ENCODE data around the gene USP7. TPM values are rescaled to one million over a fixed set of nuclear protein-coding genes. Genes with fewer than 3 reads are reported as not detected.

The USP7 gene
- polyA plus RNA-seq, 3 donors = 2.4 to 31.7 (median 4.1) TPM

DNA sequence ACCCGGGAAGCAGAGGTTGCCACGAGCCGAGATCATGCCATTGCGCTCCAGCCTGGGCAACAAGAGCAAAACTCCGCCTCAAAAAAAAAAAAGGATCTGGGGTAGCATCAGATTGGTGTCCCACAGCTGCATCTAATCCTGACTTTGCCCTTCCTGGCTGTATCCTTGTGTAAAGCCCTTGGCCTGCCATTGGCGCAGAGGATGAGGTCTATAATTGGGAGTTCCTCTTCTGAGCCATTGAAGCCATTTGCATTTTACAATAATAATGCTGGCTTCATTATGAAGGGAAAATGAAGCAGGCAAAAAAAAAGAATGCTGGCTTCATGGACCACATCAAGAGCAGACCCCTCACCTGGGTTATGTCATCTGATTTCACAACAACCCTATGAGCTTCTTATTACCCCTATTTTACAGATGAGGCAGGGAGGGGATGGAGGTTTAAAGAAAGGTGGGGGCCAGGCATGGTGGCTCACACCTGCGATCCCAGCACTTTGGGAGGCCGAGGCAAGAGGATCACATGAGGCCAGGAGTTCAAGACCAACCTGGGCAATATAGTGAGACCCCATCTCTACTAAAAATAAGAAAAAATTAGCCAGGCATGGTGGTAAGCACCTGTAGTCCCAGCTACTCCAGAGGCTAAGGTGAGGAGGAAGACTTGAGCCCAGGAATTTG, 82.7 kb downstream of the USP7 start:
- TF ChIP-seq, protein P1, sequence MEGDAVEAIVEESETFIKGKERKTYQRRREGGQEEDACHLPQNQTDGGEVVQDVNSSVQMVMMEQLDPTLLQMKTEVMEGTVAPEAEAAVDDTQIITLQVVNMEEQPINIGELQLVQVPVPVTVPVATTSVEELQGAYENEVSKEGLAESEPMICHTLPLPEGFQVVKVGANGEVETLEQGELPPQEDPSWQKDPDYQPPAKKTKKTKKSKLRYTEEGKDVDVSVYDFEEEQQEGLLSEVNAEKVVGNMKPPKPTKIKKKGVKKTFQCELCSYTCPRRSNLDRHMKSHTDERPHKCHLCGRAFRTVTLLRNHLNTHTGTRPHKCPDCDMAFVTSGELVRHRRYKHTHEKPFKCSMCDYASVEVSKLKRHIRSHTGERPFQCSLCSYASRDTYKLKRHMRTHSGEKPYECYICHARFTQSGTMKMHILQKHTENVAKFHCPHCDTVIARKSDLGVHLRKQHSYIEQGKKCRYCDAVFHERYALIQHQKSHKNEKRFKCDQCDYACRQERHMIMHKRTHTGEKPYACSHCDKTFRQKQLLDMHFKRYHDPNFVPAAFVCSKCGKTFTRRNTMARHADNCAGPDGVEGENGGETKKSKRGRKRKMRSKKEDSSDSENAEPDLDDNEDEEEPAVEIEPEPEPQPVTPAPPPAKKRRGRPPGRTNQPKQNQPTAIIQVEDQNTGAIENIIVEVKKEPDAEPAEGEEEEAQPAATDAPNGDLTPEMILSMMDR (IDR thresholded peaks at IDR 0.05) = no peak
- intact Hi-C loops (cut with micrococcal nuclease) = loop anchor here (2.0 to 10.0 kb wide), 2 partner anchors 220 to 246 kb away; no protein-coding TSS in a partner anchor

DNA sequence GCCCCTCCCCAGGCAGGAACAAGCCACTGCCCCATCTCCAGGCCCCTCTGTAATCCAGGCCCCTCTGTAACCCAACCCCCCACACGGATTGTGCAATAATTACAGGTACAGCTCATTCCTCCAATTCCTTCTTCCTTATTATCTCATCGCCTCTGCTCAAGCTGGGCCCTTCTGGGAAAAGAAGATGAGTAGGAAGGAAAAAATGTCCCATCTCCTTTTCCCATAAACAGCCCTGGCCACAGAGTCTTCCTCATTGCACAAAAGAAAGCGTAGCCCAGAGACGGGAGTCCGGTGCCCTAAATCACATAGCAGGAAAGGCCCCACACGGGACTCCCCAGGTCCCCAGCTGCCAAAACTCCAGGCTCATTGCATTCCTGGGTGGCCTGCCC, 85.2 kb downstream of the USP7 start:
- Histone ChIP-seq H3K4me3 (replicated peaks in 1 of 3; ENCODE audit: low read depth in 2 of 3, low read length in 3 of 3) (no peak overlapping the region), H3K27ac (ENCODE audit: low read depth in 1 of 2, low read length in 2 of 2) (no peak overlapping the region), H3K79me2 (ENCODE audit: insufficient read depth, low read length) (no peaks in the 10 kb centered on the region), H3K4me1 (ENCODE audit: control insufficient read depth in 1 of 2, insufficient read depth in 2 of 2, low read length in 2 of 2) (no peaks in the 10 kb centered on the region), H4K20me1 (ENCODE audit: insufficient read depth, low read length) (no peaks in the 10 kb centered on the region), H2AFZ (ENCODE audit: insufficient read depth, low read depth, low read length, poor library complexity, severe bottlenecking) (no peak overlapping the region), H3K4me2 (replicated peaks; ENCODE audit: extremely low read depth, low read length, poor library complexity, severe bottlenecking) (no peak overlapping the region), H3K9ac (ENCODE audit: insufficient read depth, low read length, poor library complexity, severe bottlenecking) (no peak overlapping the region), H3K36me3 (replicated peaks in 1 of 2; ENCODE audit: control insufficient read depth in 1 of 2, insufficient read depth in 2 of 2, low read length in 2 of 2) (no peaks in the 10 kb centered on the region), H3K27me3 (ENCODE audit: control insufficient read depth in 2 of 2, insufficient read depth in 2 of 2, low read length in 2 of 2) (no peaks in the 10 kb centered on the region), H3K9me3 (replicated peaks in 1 of 2; ENCODE audit: control insufficient read depth in 1 of 2, insufficient read depth in 1 of 2, low read length in 2 of 2) (no peaks in the 10 kb centered on the region)
- H3K36me3 Mint-ChIP-seq = no peaks in the 10 kb centered on the region
- no peak for DNase-seq
- H3K9me3 Mint-ChIP-seq = no peaks in the 10 kb centered on the region
- H3K27me3 Mint-ChIP-seq (ENCODE audit: low read depth in 3 of 3) = peaks cover 1 to 11% (median 6%) of the 10 kb centered on the region in 3 donors
- no peak overlapping the region for H3K4me3 Mint-ChIP-seq
- 60% methylated on average over 3 of the region's 6 CpGs for WGBS (ENCODE audit: insufficient coverage)
- H3K4me1 Mint-ChIP-seq = peaks cover 5% of the 10 kb centered on the region
- no peak overlapping the region for H3K27ac Mint-ChIP-seq
- TF ChIP-seq, protein P1 (IDR thresholded peaks at IDR 0.05) = no peak
- intact Hi-C loops (cut with micrococcal nuclease) = loop anchor here in 1 of 2 donors (2.0 kb wide), 1 partner anchor 312 kb away; no protein-coding TSS in a partner anchor

More for the DNA sequence above, 82.7 kb downstream of the USP7 start:
- Histone ChIP-seq H3K4me3 (replicated peaks in 1 of 3; ENCODE audit: low read depth in 2 of 3, low read length in 3 of 3) (no peak overlapping the region), H3K79me2 (ENCODE audit: insufficient read depth, low read length) (no peaks in the 10 kb centered on the region), H3K9me3 (replicated peaks in 1 of 2; ENCODE audit: control insufficient read depth in 1 of 2, insufficient read depth in 1 of 2, low read length in 2 of 2) (no peaks in the 10 kb centered on the region), H2AFZ (ENCODE audit: insufficient read depth, low read depth, low read length, poor library complexity, severe bottlenecking) (no peak overlapping the region), H3K27ac (ENCODE audit: low read depth in 1 of 2, low read length in 2 of 2) (no peak overlapping the region), H3K9ac (ENCODE audit: insufficient read depth, low read length, poor library complexity, severe bottlenecking) (no peak overlapping the region), H3K36me3 (replicated peaks in 1 of 2; ENCODE audit: control insufficient read depth in 1 of 2, insufficient read depth in 2 of 2, low read length in 2 of 2) (no peaks in the 10 kb centered on the region), H3K4me2 (replicated peaks; ENCODE audit: extremely low read depth, low read length, poor library complexity, severe bottlenecking) (no peak overlapping the region), H3K27me3 (ENCODE audit: control insufficient read depth in 2 of 2, insufficient read depth in 2 of 2, low read length in 2 of 2) (peaks cover 0 to 5% of the 10 kb centered on the region in 2 donors), H4K20me1 (ENCODE audit: insufficient read depth, low read length) (peaks cover 7% of the 10 kb centered on the region), H3K4me1 (ENCODE audit: control insufficient read depth in 1 of 2, insufficient read depth in 2 of 2, low read length in 2 of 2) (no peaks in the 10 kb centered on the region)
- H3K36me3 Mint-ChIP-seq = no peaks in the 10 kb centered on the region
- H3K4me3 Mint-ChIP-seq = no peak overlapping the region
- peaks cover 9% of the 10 kb centered on the region for H3K4me1 Mint-ChIP-seq
- no peak for DNase-seq
- WGBS (ENCODE audit: insufficient coverage) = 94% methylated on average over 5 of the region's 8 CpGs
- H3K27ac Mint-ChIP-seq = peak overlapping the region in 1 of 7 donors; percentile 64
- H3K27me3 Mint-ChIP-seq (ENCODE audit: low read depth in 3 of 3) = peaks cover 9 to 16% (median 14%) of the 10 kb centered on the region in 3 donors
- no peaks in the 10 kb centered on the region for H3K9me3 Mint-ChIP-seq
